Activated T-helper 1 cell treated with anti-CD3 and anti-CD28 coated beads, Interleukin-12 subunit alpha, Interleukin-12 subunit beta, Interleukin-2, Interleukin-4 antibody, amounts not matched to agents 30 ng/mL and 10 ng/mL and 1 ng/mL, durations not matched to agents 14 hours and 24 hours and 36 hours (primary cell): Measurements from ENCODE around the gene GANC. TPM values are rescaled to one million over a fixed set of nuclear protein-coding genes. Genes with fewer than 3 reads are reported as not detected.
"Not testable (repeated sequence)": the region's sequence is repeated elsewhere in the genome, so short reads cannot be mapped to it uniquely, and the experiment has no call there.

Experiments
- DNase-seq: peaks from one replicate; pipeline ENCODE4 v3.0.0; 2021; ENCODE audit warnings: low spot score
- H3K27ac Mint-ChIP-seq: one replicate; pipeline ENCODE4 v1.8.0; 2021; ENCODE audit warnings: mild to moderate bottlenecking, mixed read lengths
- H3K27me3 Mint-ChIP-seq: one replicate; pipeline ENCODE4 v1.8.0; 2022; ENCODE audit warnings: mild to moderate bottlenecking, moderate library complexity, mixed read lengths; ENCODE audit not compliant: insufficient read depth
- H3K36me3 Mint-ChIP-seq: one replicate; pipeline ENCODE4 v1.8.0; 2021; ENCODE audit warnings: low read depth, mixed read lengths
- H3K4me1 Mint-ChIP-seq: one replicate; pipeline ENCODE4 v1.8.0; 2021; ENCODE audit warnings: low read depth, mixed read lengths
- H3K4me3 Mint-ChIP-seq: one replicate; pipeline ENCODE4 v1.8.0; 2021; ENCODE audit warnings: mild to moderate bottlenecking, moderate library complexity, mixed read lengths
- H3K9me3 Mint-ChIP-seq: one replicate; pipeline ENCODE4 v1.8.0; 2021; ENCODE audit warnings: mixed read lengths
- intact Hi-C: fragments of 100-400 bp; cut with micrococcal nuclease; formaldehyde crosslinking; loops from one replicate; pipeline ENCODE4 v1.15.1; 2024
- total RNA-seq: library from RNA; stranded (reverse); gene quantifications from 2 replicates; pipeline ENCODE4 v1.2.3, GENCODE V29; 2022

Gene GANC, protein sequence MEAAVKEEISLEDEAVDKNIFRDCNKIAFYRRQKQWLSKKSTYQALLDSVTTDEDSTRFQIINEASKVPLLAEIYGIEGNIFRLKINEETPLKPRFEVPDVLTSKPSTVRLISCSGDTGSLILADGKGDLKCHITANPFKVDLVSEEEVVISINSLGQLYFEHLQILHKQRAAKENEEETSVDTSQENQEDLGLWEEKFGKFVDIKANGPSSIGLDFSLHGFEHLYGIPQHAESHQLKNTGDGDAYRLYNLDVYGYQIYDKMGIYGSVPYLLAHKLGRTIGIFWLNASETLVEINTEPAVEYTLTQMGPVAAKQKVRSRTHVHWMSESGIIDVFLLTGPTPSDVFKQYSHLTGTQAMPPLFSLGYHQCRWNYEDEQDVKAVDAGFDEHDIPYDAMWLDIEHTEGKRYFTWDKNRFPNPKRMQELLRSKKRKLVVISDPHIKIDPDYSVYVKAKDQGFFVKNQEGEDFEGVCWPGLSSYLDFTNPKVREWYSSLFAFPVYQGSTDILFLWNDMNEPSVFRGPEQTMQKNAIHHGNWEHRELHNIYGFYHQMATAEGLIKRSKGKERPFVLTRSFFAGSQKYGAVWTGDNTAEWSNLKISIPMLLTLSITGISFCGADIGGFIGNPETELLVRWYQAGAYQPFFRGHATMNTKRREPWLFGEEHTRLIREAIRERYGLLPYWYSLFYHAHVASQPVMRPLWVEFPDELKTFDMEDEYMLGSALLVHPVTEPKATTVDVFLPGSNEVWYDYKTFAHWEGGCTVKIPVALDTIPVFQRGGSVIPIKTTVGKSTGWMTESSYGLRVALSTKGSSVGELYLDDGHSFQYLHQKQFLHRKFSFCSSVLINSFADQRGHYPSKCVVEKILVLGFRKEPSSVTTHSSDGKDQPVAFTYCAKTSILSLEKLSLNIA (N-terminal part only)
- 13.0 and 15.2 TPM in 2 replicates for total RNA-seq

DNA sequence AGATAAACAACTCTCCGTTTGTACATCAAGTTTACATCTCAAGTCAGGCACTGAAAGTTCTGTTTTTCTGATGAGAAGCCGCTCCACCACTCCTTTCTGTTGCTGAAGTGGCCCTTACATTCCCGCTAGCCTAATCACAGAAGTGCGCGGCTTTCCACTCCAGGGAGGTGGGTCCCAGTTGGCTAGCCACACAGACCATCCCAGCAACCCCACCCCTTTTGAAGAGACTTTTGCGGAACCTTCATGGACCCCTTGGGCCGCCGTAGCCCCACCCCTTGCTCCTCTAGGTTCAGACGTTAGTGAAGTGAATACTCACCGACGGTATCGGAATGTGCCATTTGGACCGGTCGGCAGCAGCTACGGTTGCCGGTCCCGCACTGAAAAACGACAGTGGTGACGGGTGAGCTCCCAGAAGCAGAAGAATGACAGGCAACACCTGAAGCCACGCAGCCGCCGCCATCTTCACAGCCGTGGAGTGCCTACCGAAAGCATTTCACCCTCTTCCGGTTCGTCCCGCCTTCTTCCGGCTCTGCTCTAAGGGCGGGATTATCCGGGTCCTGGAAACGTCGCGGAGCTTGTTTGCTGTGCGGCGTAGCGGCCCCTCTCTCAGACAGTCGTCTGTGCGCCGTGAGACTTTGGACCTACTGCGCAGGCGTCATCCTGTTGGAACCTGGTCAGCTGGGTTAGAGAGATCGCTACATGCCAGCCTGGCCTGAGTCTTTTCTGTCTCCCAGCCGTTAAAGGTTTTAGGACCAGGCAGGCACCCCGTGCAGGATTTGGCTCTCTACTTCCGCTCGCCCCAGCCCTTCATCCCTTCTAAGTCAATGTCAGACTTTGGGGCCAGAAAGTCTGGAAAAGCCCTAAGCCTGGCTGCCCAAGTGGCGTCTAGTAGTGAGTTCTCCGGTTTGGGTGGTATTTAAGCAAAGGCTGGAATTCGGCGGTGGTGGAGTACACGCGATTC, at the start of gene GANC, which contains the start of gene TMEM87A:
GANC (plus strand) TSS at position 263 of the 961 bp plus-strand sequence. CDS start 1,281 bp downstream, outside the sequence.
TMEM87A (minus strand) TSS at position 495 of the 961 bp plus-strand sequence; CDS start at position 460, 35 bp downstream.
- DNase-seq = peak; percentile 95
- Mint-ChIP-seq H3K9me3 (no peaks in the 10 kb centered on the region), H3K36me3 (peaks cover 8% of the 10 kb centered on the region), H3K4me1 (peaks cover 47% of the 10 kb centered on the region), H3K27ac (peak within 1 kb of the TSS; percentile 98), H3K27me3 (no peaks in the 10 kb centered on the region), H3K4me3 (peak within 1 kb of the TSS; percentile 99)
- intact Hi-C loops = loop anchor here (1.0 to 5.0 kb wide), 14 partner anchors 65 to 1466 kb away; partner anchors contain the start of genes DNAJC17, EHD4, HAUS2 and LRRC57

DNA sequence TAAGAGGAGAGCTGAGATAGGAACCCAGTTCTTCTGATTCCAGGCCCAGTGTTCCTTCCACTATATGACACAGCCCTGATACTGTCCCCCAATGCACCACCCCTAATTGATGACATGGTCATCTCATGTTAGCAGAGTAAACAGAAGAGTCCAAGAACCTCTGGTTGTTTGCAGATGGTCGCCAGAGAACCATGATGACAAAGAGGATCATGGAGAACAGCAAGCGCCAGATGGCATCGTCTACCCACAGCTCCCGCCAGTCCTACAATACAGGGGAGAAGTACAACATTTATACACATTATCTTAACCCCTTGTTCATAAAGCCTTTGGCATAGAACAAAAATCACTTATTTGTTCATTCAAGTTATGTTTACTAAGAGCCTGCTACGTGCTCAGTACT, 46.4 kb upstream of the GANC start:
- Mint-ChIP-seq H3K36me3 (peaks cover 29% of the 10 kb centered on the region), H3K4me3 (no peak overlapping the region), H3K9me3 (no peaks in the 10 kb centered on the region), H3K27ac (no peak overlapping the region), H3K4me1 (no peaks in the 10 kb centered on the region), H3K27me3 (no peaks in the 10 kb centered on the region)
- DNase-seq = no peak
- intact Hi-C loops = no loop called here

- no peak overlapping the region for H3K27ac Mint-ChIP-seq
- no peak overlapping the region for H3K4me3 Mint-ChIP-seq
- H3K9me3 Mint-ChIP-seq = no peaks in the 10 kb centered on the region
- H3K4me1 Mint-ChIP-seq = no peaks in the 10 kb centered on the region
- H3K36me3 Mint-ChIP-seq = peaks cover 31% of the 10 kb centered on the region
- no peaks in the 10 kb centered on the region for H3K27me3 Mint-ChIP-seq
- no peak for DNase-seq
- intact Hi-C loops = no loop called here
Observed at GRCh38 chr15:42228036-42228435, 45.0 kb upstream of the GANC start.

- H3K9me3 Mint-ChIP-seq, H3K27ac Mint-ChIP-seq, H3K4me1 Mint-ChIP-seq, intact Hi-C loops, H3K4me3 Mint-ChIP-seq, H3K27me3 Mint-ChIP-seq, DNase-seq: not testable (repeated sequence)
- H3K36me3 Mint-ChIP-seq = peaks cover 34% of the 10 kb centered on the region
Observed at GRCh38 chr15:42228981-42229380, 44.0 kb upstream of the GANC start.

DNA sequence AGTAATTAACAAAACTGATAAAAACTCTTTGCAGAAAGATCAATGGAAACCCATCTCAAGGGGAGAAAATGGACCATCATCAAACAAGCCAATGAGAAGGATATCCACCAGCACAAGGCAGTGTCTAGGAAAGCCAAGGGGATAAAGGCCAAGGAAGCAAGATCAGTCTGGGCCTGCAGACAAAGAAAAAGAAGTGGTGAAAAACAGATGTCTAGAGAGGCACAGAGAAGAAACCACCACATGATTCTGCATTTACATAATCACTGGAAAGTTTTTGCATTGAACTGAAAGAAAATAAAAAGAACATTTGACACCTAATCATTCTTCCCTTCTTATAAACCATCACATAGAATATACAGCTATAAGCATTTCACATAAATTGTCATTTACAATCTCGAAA, 41.9 kb upstream of the GANC start:
- Mint-ChIP-seq H3K4me3 (no peak overlapping the region), H3K4me1 (no peaks in the 10 kb centered on the region), H3K36me3 (peaks cover 35% of the 10 kb centered on the region), H3K27ac (no peak overlapping the region), H3K9me3 (no peaks in the 10 kb centered on the region), H3K27me3 (no peaks in the 10 kb centered on the region)
- no peak for DNase-seq
- intact Hi-C loops = no loop called here

DNA sequence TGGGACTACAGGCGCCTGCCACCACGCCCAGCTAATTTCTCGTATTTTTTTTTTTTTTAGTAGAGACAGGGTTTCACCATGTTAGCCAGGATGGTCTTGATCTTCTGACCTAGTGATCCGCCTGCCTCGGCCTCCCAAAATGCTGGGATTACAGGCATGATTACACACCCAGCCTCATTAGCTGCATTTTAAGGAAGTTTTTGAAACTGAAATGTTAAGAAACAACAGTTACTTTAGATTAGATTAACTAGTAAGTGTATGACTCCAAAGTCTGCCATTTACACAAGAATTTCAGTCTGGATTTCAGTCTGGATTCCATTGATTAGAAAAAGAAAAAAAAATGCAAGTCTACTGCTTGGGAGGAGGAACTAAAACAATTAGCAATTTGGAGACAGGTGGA, 40.4 kb upstream of the GANC start:
- H3K36me3 Mint-ChIP-seq = peaks cover 44% of the 10 kb centered on the region
- intact Hi-C loops = no loop called here
- H3K27ac Mint-ChIP-seq = no peak overlapping the region
- H3K4me1 Mint-ChIP-seq = no peaks in the 10 kb centered on the region
- H3K9me3 Mint-ChIP-seq = no peaks in the 10 kb centered on the region
- H3K4me3 Mint-ChIP-seq = no peak overlapping the region
- no peak for DNase-seq
- H3K27me3 Mint-ChIP-seq = no peaks in the 10 kb centered on the region

DNA sequence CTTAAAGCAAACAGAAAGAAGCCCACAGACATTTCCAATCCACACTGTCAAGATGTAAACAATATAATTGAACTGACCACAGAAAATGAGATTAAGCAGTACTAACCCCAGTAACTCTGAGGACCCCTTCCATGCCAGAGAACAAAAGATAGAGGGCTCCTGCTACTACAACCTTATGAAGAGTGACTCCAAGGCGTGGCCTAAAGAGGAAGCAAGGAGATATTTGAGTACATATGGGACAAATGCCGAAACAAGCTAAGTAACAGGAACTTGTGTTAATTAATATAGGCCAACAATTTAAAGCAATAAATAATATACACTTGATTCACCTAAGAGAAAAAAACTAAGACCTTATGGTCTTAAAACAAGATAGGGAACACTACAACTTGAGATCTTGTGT, 39.9 kb upstream of the GANC start:
- Mint-ChIP-seq H3K27ac (no peak overlapping the region), H3K9me3 (no peaks in the 10 kb centered on the region), H3K4me3 (no peak overlapping the region), H3K27me3 (no peaks in the 10 kb centered on the region), H3K4me1 (no peaks in the 10 kb centered on the region), H3K36me3 (peaks cover 39% of the 10 kb centered on the region)
- no peak for DNase-seq
- intact Hi-C loops = no loop called here

GRCh38 chr15:42239528-42240182, 33.3 kb upstream of the GANC start:
- no peak overlapping the region for H3K27ac Mint-ChIP-seq
- intact Hi-C loops = no loop called here
- H3K4me1 Mint-ChIP-seq = peaks cover 15% of the 10 kb centered on the region
- peaks cover 44% of the 10 kb centered on the region for H3K36me3 Mint-ChIP-seq
- DNase-seq = no peak
- H3K27me3 Mint-ChIP-seq = no peaks in the 10 kb centered on the region
- no peaks in the 10 kb centered on the region for H3K9me3 Mint-ChIP-seq
- H3K4me3 Mint-ChIP-seq = no peak overlapping the region

DNA sequence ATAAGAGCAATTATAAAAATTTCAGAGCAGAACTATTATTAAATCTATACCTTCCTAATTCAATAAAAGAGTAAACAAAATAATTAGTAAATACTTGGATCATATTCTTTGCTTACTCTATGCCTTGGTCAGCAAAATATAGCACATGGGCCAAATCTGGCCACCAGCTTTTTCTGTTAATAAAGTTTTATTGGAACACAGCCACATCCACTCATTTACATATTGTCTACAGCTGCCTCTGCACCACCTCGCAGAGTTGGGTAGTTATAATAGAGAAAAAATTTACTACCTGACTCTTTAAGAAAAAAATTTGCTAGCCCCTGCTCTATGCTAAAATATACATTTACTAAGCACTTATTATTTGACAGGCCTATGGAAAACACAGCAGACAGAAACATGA, 32.2 kb upstream of the GANC start:
- peaks cover 37% of the 10 kb centered on the region for H3K36me3 Mint-ChIP-seq
- H3K9me3 Mint-ChIP-seq = no peaks in the 10 kb centered on the region
- intact Hi-C loops = no loop called here
- H3K27ac Mint-ChIP-seq = no peak overlapping the region
- no peak overlapping the region for H3K4me3 Mint-ChIP-seq
- no peaks in the 10 kb centered on the region for H3K27me3 Mint-ChIP-seq
- DNase-seq = no peak
- peaks cover 15% of the 10 kb centered on the region for H3K4me1 Mint-ChIP-seq

DNA sequence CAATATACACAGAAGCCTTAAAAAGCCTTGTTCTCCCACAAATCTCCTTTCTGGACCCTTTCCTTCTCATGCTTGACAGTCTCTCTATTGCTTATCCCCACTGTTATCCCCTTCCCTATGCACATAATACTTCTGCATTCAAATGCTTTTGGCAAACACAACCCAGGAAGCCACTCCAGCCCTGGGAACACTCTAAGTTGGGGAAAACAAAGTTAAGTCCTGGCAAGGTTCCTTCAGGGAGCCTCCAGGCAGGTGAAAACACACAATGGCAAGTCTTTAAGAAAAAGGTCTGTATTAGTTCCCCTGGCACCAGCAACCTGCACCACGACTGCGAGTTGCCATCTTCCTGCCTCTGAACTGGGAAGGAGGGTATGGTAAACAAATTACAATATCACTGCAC, 19.7 kb upstream of the GANC start:
- no peak overlapping the region for H3K27ac Mint-ChIP-seq
- H3K27me3 Mint-ChIP-seq = no peaks in the 10 kb centered on the region
- no peak overlapping the region for H3K4me3 Mint-ChIP-seq
- H3K4me1 Mint-ChIP-seq = peaks cover 11% of the 10 kb centered on the region
- intact Hi-C loops = no loop called here
- no peak for DNase-seq
- H3K36me3 Mint-ChIP-seq = peaks cover 57% of the 10 kb centered on the region
- H3K9me3 Mint-ChIP-seq = peaks cover 33% of the 10 kb centered on the region

DNA sequence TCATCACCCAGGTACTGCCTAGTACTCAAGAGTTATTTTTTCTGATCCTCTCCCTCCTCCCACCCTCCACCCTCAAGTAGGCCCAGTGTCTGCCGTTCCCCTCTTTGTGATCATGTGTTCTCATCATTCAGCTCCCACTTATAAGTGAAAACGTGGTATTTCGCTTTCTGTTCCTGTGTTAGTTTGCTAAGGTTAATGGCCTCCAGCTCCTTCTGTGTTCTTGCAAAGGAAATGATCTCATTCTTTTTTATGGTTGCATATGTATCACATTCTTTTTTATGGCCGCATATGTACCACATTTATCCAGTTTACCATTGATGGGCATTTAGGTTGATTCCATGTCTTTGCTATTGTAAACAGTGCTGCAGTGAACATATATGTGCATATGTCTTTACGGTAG, 8.2 kb upstream of the GANC start:
- H3K27ac Mint-ChIP-seq = peak overlapping the region; percentile 21
- no peak for DNase-seq

DNA sequence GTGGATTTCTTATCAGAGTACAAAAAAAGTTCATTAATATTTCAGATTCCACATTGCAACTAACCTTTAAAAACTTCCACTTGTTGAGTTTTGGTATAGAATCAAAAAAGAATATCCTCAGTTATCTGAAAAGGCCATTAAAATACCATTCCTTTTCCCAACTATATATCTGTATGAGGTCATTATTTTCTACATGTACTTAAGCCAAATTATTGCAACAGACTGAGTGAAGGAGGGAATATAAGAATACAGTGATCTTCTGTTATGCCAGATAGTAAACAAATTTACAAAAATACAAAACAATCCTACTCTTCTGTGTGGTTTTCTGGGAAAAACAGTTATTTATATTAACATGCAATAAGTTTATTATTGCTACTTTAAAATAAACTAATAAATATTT, 5.7 kb upstream of the GANC start:
- H3K27ac Mint-ChIP-seq = no peak overlapping the region
- H3K4me3 Mint-ChIP-seq = no peak overlapping the region
- H3K9me3 Mint-ChIP-seq = no peaks in the 10 kb centered on the region
- intact Hi-C loops = no loop called here
- H3K27me3 Mint-ChIP-seq = no peaks in the 10 kb centered on the region
- peaks cover 39% of the 10 kb centered on the region for H3K4me1 Mint-ChIP-seq
- no peak for DNase-seq
- H3K36me3 Mint-ChIP-seq = peaks cover 46% of the 10 kb centered on the region

More for the DNA sequence above, 8.2 kb upstream of the GANC start:
- intact Hi-C loops = no loop called here
- Mint-ChIP-seq H3K4me1 (peaks cover 22% of the 10 kb centered on the region), H3K36me3 (peaks cover 54% of the 10 kb centered on the region), H3K9me3 (no peaks in the 10 kb centered on the region), H3K27me3 (no peaks in the 10 kb centered on the region), H3K4me3 (no peak overlapping the region)
